DLD1 (cell line): ENCODE results near the gene VOPP1.
"Not testable (repeated sequence)": the region's sequence is repeated elsewhere in the genome, so short reads cannot be mapped to it uniquely, and the experiment has no call there.

ENCODE experiments used
- in situ Hi-C: cut with HindIII; loops from 2 replicates; pipeline ENCODE4 v1.10.0; 2017; ENCODE audit warnings: low sequenced_read_pairs

Gene VOPP1

DNA sequence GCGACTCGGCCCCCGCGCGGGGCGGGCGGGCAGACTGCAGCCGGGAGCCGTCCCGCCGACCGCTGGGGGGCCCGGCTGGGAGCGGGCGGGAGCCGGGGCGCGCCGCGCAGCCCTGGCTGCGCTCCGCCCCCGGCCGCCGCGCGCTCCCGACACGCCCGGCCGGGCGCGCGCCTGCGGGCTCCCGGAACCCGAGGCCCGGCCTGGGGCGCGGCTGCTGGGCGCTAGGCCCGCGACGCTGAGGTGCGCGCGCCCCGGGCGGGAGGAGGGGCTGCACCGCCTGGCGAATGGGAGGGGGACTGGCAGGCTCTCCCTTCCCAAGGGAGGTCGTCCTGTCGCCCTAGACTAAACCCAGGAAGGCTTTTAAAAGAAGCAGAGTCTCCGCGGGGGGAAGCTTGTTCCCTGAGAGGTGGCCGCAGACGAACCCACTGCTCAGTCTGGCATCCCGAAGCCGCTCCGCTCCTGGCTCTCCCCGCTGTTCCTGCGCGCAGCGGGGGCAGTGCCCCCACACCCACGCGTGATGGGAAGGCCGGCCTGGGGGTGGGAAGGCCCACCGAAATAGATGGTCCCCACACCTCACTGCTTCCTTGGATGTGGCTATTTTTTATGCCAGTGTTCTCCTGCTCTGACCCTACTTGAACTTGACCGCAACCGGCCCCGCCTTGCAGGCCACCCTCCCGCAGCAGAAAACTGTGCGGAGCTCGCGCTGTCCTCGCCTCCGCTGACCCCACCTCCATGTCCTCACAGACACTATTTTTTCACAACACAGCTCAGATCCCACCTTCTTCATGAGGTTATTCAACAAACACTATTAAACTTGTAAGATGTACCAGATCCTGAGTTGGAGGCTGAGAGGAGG, at the start of gene VOPP1:
TSS of gene VOPP1 (minus strand) at position 125 of the 856 bp plus-strand sequence. CDS start 178 bp downstream, outside the sequence.
- in situ Hi-C loops: no loop called here

DNA sequence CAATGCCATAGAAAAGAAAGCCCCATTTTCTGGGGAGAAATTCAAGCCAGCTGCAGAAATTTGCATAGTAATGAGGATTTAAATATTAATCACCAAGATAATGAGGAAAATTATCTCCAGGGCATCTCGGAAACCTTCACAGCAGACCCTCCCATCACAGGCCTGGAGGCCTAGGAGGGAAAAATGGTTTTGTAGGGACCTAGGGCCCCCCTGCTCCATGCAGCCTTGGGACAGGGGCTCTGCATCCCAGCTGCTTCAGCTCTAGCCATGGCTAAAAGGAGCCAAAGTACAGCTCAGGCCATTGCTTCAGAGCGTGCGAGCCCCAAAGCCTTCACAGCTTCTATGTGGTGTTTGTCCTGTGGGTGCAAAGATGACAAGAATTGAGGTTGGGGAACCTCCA, 46.6 kb upstream of the VOPP1 start:
- in situ Hi-C loops: no loop called here

GRCh38 chr7:55614365-55615064, 42.2 kb upstream of the VOPP1 start:
- in situ Hi-C loops: not testable (repeated sequence)

GRCh38 chr7:55609726-55610125, 37.4 kb upstream of the VOPP1 start:
- in situ Hi-C loops: not testable (repeated sequence)

DNA sequence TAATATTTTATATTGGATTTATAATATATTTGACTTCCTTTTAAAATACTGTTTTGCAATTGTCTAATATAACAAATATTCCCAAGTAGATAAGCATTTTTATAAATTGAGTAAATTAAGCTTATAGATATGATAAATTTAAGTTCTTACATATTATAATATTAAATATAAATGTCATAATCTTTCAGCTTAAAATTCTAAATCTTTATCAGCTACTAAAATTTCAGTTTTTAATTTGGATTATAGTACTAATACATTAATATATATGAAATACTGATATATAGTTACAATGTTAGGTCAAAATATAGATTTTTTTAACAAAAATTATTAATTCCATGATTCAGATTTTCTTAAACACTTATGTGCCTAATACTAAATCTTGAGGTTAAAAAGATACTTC, 33.4 kb upstream of the VOPP1 start:
- in situ Hi-C loops: not testable (repeated sequence)

DNA sequence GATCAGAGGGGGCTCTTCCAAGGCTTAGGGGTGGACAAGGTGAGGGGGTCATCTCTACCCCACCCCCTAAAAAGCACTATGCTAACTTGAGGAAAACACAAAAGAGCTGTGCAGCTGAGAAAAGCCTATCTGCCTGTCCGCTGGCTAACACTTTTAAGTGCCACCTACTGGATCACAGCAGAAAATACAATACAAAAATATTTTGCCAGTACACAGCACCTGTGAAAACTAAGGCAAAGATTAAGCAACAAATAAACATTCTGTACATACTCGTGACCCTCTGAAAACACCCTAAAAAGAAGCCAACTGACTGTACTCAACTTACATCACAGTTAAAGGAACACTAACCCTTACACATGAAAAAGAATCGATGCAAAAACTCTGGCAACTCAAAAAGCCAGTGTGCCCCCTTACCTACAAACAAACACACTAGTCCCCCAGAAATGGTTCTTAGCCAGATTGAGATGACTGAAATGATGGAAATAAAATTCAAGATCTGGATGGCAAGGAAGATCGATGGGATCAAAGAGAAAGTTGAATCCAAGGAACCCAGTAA, 25.7 kb upstream of the VOPP1 start:
- in situ Hi-C loops: not testable (repeated sequence)

DNA sequence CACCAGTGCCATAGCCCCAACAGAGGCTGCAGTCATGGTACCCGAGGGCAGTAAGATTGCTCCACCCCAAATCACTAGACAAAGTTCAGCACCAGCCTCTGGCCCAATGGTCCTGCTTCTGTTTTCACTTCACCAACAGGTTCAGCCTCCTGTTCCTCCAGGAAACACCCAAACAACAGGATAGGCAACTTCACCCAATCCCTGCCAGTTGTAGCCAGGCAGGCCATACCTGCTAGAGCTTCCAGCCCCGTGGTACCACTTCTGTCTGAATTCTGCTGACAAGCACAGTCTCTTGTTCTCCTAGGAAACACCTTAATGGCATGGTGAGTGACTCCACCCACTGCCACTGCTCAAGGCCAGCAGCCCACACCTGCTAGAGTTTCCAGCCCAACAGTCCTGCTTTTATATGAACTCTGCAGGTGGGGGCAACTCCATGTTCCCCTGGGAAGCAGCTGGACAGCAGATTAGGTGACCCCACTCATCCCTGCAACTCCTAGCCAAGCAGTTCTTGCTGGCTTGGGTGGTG, 25.0 kb upstream of the VOPP1 start:
- in situ Hi-C loops: not testable (repeated sequence)

GRCh38 chr7:55595511-55595910, 23.2 kb upstream of the VOPP1 start:
- in situ Hi-C loops: no loop called here

DNA sequence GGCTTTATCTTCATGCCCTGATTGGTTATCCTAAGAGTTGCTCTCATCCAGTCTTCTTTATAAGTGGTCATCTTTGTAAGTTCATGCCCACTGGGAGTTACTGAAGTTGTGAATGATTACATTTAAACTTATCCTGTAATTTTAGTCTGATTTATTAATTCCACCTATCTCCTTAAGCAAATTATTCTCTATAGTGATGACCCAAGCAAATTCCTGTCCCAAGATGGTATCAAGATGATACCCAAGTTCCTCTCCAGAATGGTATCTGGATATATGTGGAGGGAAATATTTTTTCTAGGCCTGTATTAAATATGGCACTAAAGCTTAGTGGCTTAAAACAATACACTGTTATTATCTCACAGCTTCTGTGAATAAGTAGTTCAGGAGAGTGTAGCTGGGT, 22.6 kb upstream of the VOPP1 start:
- in situ Hi-C loops: no loop called here

- in situ Hi-C loops: no loop called here
These were observed 22.1 kb upstream of the VOPP1 start for GRCh38 chr7:55594414-55594813.

- in situ Hi-C loops: no loop called here
These were observed 21.4 kb upstream of the VOPP1 start for GRCh38 chr7:55593515-55594318.

- in situ Hi-C loops: no loop called here
These were observed 20.8 kb upstream of the VOPP1 start for GRCh38 chr7:55593172-55593514.

GRCh38 chr7:55592492-55592891, 20.2 kb upstream of the VOPP1 start:
- in situ Hi-C loops: no loop called here

DNA sequence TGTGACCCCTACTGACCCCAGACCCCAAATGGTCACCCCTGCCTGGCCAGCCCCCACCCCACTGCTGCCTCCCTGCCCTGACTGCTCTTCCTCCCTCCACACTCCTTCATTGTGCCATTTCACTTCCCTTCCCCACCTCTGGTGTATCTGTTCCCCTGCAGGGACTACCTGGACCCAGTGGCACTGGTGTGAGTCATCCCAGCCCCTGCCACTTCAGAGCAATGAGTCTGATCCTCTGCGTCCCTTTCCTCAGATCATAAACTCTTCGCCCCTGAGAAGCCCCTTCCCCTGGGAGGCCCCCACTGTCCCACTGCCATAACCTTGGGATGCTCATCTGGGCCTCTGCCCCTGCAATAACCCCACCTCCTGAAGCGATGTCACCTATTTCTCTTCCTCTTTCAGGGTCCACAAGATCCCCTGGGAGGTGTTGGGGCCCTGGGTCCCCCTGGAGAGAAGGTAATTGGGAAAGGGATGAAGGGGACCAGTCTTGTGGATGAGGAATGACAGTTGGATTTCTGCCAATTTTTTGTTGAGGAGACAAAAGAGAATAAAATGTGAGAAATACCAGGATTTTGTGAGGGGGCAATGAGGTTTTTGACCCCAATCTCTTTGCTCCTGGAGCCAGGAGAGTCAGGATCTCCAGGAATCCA, 19.1 kb upstream of the VOPP1 start:
- in situ Hi-C loops: no loop called here

DNA sequence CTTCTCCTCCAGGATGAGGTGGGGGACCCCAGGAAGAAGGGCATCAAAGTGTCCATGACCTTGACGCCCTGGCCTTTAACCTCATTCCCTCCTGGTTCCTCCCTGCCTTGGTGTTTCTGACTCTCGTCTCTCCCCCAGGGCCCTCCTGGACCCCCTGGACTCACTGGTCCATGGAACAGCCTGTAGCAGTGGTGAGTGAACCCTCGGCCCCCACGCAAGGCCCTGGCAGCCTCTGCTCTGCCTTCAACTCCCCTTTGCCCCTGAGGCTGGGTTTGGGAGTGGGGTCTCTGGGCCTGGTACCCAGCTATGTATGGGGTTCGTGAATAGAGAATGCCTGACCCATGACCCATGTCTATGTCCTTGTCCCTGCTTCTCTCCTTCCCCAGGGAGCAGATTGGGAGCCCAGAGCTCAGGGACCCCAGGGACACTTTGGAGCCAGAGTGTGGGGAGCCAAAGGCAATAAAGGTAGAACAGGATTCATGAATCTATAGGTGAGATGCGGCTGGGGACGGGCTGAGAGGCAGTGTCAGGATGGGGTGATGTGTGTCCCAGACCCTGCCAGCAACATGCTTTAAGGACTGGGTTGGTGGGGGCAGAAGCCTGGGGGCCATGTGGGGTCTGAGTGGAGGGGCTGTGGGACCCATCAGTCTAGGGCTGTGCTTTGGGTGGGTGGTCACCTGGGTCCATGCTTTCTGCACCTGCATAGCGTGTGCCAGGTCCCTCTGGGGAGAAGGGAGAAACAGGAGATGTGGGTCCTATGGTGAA, 18.4 kb upstream of the VOPP1 start:
- in situ Hi-C loops: no loop called here

DNA sequence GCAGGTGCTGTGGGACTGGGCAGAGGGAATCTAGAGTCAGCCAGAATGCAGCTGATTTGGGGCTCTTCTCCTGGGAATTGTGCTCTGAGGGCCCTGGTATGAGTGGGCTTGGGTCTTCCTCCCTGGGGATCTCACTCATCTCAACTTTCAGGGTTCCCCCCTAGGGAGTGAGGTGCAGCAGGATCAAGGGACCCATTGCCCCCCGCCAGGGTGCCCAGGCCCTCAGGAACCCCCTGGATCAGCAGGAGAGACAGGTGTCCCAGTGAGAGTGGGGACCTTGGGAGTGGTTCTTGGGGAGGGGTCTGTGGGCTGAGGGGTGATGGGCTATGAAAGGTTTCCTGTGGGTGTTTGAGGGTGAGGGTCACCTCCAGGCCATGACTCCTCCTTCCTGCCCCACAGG, 17.6 kb upstream of the VOPP1 start:
- in situ Hi-C loops: no loop called here

- in situ Hi-C loops: no loop called here
These were observed 16.8 kb upstream of the VOPP1 start for GRCh38 chr7:55588976-55589604.

DNA sequence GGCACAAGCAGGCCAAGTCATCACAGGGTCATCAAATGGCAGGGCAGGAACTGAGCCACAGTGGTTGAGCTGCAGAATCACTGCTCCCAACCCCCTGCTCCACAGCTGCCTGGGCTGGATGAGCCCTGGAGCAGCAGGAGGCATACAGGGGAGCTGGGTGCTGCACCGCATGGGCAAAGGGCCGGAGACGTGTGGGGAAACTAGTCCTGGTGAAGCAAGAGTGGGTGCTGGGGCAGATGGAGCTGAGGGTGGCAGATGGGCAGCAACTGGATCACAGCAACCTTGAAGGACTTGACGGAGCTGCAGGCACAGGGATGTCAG, 16.0 kb upstream of the VOPP1 start:
- in situ Hi-C loops: no loop called here

DNA sequence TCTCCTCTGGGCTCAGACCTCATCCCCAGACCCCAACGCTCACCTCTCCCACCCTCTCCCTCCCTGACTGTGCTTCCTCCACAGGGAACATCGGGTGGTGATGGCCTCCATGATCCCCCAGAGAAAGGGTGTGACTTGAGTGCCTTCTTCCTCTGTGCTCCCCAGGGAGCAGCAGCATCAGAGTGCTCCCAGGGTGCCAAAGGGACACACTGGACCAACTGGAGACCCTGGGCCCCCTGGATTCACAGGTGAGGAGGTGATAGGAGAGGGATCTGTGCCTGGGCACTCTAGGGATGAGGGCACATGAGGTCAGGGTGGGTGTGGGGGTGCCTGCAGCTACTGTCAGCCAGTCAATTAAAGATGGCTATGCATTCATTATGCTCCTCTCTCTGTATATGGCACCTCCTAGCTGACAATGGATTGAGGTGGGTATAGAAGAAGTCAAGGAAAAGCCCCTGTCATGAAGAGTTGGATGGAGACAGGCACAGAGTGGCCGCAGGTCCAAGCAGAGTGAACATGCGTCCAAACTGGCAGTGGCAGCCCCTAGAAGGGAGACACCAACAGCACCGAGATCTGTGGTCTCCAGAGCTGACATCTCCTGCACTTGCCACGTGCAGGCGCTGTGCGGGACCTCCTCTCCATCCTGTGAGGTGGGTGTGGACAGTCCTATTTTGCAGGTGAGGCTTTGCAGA, 15.5 kb upstream of the VOPP1 start:
- in situ Hi-C loops: no loop called here
